Measurements from ENCODE around the gene SOS1. TPM values are rescaled to one million over a fixed set of nuclear protein-coding genes. Genes with fewer than 3 reads are reported as not detected.

SOS1 gene
- polyA plus RNA-seq, 1 donor, result 29.8 TPM

Other genes with a start within 250 kb of the SOS1 start
- gene DHX57, start 245.1 kb downstream of the SOS1 start, polyA plus RNA-seq (ENCODE audit: insufficient read length), result 21.4 TPM
- gene MORN2, start 245.1 kb downstream of the SOS1 start, polyA plus RNA-seq (ENCODE audit: insufficient read length), result 8.2 TPM
- gene ARHGEF33, start 231.2 kb downstream of the SOS1 start, polyA plus RNA-seq (ENCODE audit: insufficient read length), result 1.6 TPM
- gene CDKL4, start 122.9 kb upstream of the SOS1 start, polyA plus RNA-seq (ENCODE audit: insufficient read length), result 0.32 TPM